ENCODE data around the gene ACIN1. TPM values are rescaled to one million over a fixed set of nuclear protein-coding genes. Genes with fewer than 3 reads are reported as not detected.
A peak's percentile ranks its signal among the peaks of the same experiment; 100 is the strongest.

ACIN1 gene
- total RNA-seq, 6 experiments from 2014 or later = 128 to 150 (median 142) TPM

GRCh38 chr14:23071921-23072539 lies 22.9 kb downstream of the ACIN1 start:
- peaks cover 6% of the 10 kb centered on the region for H3K27me3 Mint-ChIP-seq (ENCODE audit: insufficient read depth)
- TF ChIP-seq, protein P1, sequence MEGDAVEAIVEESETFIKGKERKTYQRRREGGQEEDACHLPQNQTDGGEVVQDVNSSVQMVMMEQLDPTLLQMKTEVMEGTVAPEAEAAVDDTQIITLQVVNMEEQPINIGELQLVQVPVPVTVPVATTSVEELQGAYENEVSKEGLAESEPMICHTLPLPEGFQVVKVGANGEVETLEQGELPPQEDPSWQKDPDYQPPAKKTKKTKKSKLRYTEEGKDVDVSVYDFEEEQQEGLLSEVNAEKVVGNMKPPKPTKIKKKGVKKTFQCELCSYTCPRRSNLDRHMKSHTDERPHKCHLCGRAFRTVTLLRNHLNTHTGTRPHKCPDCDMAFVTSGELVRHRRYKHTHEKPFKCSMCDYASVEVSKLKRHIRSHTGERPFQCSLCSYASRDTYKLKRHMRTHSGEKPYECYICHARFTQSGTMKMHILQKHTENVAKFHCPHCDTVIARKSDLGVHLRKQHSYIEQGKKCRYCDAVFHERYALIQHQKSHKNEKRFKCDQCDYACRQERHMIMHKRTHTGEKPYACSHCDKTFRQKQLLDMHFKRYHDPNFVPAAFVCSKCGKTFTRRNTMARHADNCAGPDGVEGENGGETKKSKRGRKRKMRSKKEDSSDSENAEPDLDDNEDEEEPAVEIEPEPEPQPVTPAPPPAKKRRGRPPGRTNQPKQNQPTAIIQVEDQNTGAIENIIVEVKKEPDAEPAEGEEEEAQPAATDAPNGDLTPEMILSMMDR (IDR thresholded peaks at IDR 0.05) = no peak
- peaks cover 32% of the 10 kb centered on the region; the same call in 1 of the 2 replicates for H3K36me3 Mint-ChIP-seq (ENCODE audit: low read depth)
- H3K4me1 Mint-ChIP-seq (ENCODE audit: low read depth) = peaks cover 49% of the 10 kb centered on the region
- peak overlapping the region; percentile 91 for H3K27ac Mint-ChIP-seq
- peak overlapping the region; percentile 94 for H3K4me3 Mint-ChIP-seq
- DNase-seq = no peak
- no peaks in the 10 kb centered on the region for H3K9me3 Mint-ChIP-seq

DNA sequence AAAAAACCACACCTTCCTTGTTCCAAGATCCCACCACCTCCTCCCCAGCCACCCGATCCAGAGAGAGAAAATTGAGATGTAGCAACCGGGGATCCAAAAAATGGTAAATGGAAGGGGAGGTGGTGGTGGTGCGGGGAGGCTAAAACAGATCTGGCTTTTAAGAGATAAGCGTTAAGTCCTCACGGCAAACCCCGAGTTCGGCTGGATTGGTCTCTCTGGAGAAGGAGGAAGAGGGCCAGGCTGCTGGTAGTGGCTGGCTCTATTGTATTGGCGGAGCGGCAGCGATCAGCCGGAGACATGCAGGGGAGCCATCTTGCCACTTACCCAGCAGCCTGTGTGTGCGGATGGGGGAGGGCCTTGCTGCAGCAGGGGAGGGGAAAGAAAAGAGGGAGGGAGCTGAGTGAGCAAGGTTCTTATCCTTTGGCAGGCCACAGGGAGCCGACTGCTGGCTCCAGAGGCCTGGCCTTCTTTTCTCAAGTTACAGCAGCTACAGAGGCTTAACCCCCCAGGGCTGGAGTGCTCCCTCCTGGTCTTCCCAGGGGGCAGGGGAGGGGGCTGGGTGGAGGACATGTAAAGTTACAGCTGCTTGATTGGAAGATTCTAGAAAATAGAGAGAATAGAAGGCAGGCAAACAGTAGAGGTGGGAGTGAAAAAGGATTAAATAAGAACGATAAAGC lies 23.6 kb downstream of the ACIN1 start:
- Mint-ChIP-seq H3K9me3 (no peaks in the 10 kb centered on the region), H3K4me3 (peak overlapping the region; percentile 94), H3K36me3 (ENCODE audit: low read depth) (peaks cover 32% of the 10 kb centered on the region; the same call in 1 of the 2 replicates)

DNA sequence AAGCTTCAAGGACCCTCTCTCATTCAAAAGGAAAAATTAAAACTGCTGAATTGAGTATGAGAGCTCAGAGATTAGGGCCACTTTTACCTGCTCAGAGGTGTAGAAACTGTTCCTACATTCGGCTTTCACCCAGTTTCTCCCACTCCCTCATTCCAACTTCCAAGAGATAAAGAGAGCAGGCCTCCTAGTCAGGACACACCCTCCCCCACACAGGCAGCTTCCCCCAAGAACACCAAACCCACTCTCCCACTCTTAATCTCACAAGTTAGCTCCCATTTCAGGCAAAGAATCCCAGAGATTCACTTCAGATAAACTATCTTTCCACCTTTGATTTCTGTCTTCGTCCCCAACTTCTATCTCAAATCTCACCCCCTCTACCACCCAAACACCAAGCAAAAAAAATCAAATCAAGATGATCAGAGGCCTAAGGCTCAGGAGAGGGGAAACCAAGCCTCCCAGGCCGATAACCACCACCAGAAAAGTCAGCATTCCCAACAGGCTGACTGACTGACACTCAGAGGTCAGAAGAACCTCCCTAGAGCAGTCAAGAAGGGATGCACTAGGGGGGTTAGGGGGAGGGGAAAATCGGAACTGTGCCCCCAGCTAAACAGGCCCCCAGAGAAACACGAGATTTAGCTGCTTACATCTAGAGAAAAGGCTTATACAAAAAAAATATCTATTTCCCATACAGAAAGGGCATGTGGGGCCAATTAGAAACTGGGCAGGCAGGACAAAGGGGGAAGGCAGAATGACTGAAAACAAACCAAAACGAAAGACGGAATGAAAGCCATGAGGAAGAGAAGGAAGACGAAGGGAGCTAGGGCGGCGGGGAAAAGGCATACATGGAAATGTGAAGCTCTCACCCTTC lies 24.4 kb downstream of the ACIN1 start:
- H3K36me3 Mint-ChIP-seq (ENCODE audit: low read depth) = peaks cover 38% of the 10 kb centered on the region
- no peaks in the 10 kb centered on the region for H3K9me3 Mint-ChIP-seq
- H3K27ac Mint-ChIP-seq = peak overlapping the region; percentile 91
- peak overlapping the region; percentile 94 for H3K4me3 Mint-ChIP-seq
- H3K4me1 Mint-ChIP-seq (ENCODE audit: low read depth) = peaks cover 56% of the 10 kb centered on the region
- no peak for DNase-seq
- peaks cover 6% of the 10 kb centered on the region for H3K27me3 Mint-ChIP-seq (ENCODE audit: insufficient read depth)
- TF ChIP-seq, protein P1 (IDR thresholded peaks at IDR 0.05) = no peak

More for the DNA sequence above, 23.6 kb downstream of the ACIN1 start:
- TF ChIP-seq, protein P1 (IDR thresholded peaks at IDR 0.05) = no peak
- peak; percentile 89 for DNase-seq
- peaks cover 49% of the 10 kb centered on the region for H3K4me1 Mint-ChIP-seq (ENCODE audit: low read depth)
- peaks cover 6% of the 10 kb centered on the region for H3K27me3 Mint-ChIP-seq (ENCODE audit: insufficient read depth)
- peak overlapping the region; percentile 91 for H3K27ac Mint-ChIP-seq

DNA sequence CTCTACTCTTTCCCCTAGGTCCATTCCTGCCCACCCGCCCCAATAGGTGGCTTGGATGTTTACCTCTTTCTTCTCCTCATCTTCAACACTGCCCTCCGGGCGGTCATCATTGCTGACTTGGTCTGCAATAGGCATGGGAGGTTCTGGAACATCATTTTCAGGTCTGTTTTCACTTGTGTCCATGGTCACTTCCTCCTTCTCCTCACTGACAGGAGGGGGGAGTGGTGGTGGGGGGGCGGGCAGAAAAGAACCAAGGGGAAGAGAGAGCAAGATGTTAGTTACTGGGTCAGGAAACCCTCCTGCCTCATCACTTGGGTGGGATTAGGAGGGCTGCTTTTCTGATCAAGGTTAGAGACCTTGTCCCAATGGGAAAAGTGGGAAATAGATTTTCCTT lies 25.5 kb downstream of the ACIN1 start:
- no peaks in the 10 kb centered on the region for H3K9me3 Mint-ChIP-seq
- H3K4me1 Mint-ChIP-seq (ENCODE audit: low read depth) = peaks cover 57% of the 10 kb centered on the region
- H3K4me3 Mint-ChIP-seq = peak overlapping the region; percentile 94
- H3K27ac Mint-ChIP-seq = peak overlapping the region; percentile 74
- peaks cover 35% of the 10 kb centered on the region for H3K36me3 Mint-ChIP-seq (ENCODE audit: low read depth)
- DNase-seq = no peak
- TF ChIP-seq, protein P1 (IDR thresholded peaks at IDR 0.05) = no peak
- peaks cover 6% of the 10 kb centered on the region for H3K27me3 Mint-ChIP-seq (ENCODE audit: insufficient read depth)

GRCh38 chr14:23068789-23069412 lies 26.0 kb downstream of the ACIN1 start:
- Mint-ChIP-seq H3K9me3 (no peaks in the 10 kb centered on the region), H3K27me3 (ENCODE audit: insufficient read depth) (peaks cover 6% of the 10 kb centered on the region), H3K4me1 (ENCODE audit: low read depth) (peaks cover 61% of the 10 kb centered on the region), H3K36me3 (ENCODE audit: low read depth) (peaks cover 40% of the 10 kb centered on the region), H3K27ac (peak overlapping the region; percentile 74), H3K4me3 (peak overlapping the region; percentile 94)
- peak; percentile 93 for DNase-seq
- TF ChIP-seq, protein P1 (IDR thresholded peaks at IDR 0.05) = peak; percentile 99
